ENCODE results near the gene AGBL5. TPM values are rescaled to one million over a fixed set of nuclear protein-coding genes. Genes with fewer than 3 reads are reported as not detected.

AGBL5 gene
- total and polyA plus RNA-seq, 9 of the 15 experiments (the other 6 are each of a cell fraction or from before 2014, with no cell fraction given) = 3.3 to 52.7 (median 26.2) TPM

DNA sequence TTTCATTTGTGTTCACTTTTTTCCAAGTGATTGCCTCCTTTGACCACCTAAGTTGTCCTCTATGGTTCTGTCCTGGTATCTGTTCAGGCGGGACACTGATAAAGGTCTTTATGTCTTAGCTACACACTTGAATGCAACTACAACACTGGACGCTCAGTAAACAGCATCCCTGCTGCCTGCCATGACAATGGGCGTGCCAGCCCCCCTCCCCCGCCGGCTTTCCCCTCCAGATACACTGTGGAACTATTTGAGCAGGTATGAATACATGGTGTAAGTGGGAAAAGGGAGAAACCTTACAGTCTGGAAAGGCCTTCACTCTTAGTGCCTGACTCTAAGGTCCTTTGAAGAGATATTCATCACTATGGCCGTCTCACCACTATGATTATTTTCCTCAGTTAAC, 5.7 kb downstream of the AGBL5 start:
- H3K4me2 ChIP-seq (ENCODE audit: insufficient read depth, low read length) = no peak overlapping the region
- DNase-seq (ENCODE audit: extremely low read depth in 1 of 4, low spot score in 3 of 4) (no peak), FAIRE-seq (no peak), ATAC-seq (no peak)
- in situ Hi-C loops (cut with MboI) = no loop called here
- no peaks in the 10 kb centered on the region for H3K9me3 ChIP-seq (replicated peaks; ENCODE audit: control insufficient read depth, insufficient read depth, low read depth, low read length)
- POLR2A ChIA-PET = interaction anchor here (0.8 to 10.5 kb wide), 5 partner anchors 9 to 24 kb away, joined by 3 to 112 read pairs (median 3); partner anchors contain the start of gene OST4
- no peak overlapping the region for H3K9ac ChIP-seq (ENCODE audit: insufficient read depth in 1 of 2, low read depth in 2 of 2, low read length in 2 of 2)
- peaks cover 70% of the 10 kb centered on the region for H3K36me3 ChIP-seq (ENCODE audit: control insufficient read depth, insufficient read depth, low read length)
- 0 out of 3 replicates have a peak, but pooled peaks cover 2% of the 10 kb centered on the region for H3K79me2 ChIP-seq (ENCODE audit: control insufficient read depth, insufficient read depth, low read length)
- no peaks in the 10 kb centered on the region for H3K9me1 ChIP-seq (ENCODE audit: control insufficient read depth, insufficient read depth, low read length)
- H3K4me3 ChIP-seq = no peak overlapping the region
- H3K27me3 ChIP-seq (ENCODE audit: control insufficient read depth in 2 of 2, insufficient read depth in 2 of 2, low read length in 2 of 2) = no peaks in the 10 kb centered on the region
- no peak overlapping the region; the same call in 2 of the 3 replicates for H3K27ac ChIP-seq (ENCODE audit: extremely low read depth, low read depth, low read length)
- CTCF ChIA-PET (ENCODE audit: low intra/inter-chr PET ratio) = no interaction called here
- peaks cover 21 to 24% of the 10 kb centered on the region in 2 experiments for H3K4me1 ChIP-seq (replicated peaks in 1 of 2; ENCODE audit: control insufficient read depth in 2 of 2, insufficient read depth in 2 of 2, low read length in 2 of 2)
- intact Hi-C loops (cut with micrococcal nuclease) = no loop called here
- 63% methylated on average over 5 of the region's 6 CpGs for WGBS (ENCODE audit: insufficient coverage, low coverage, missing lambda C conversion rate)
- H4K20me1 ChIP-seq (replicated peaks; ENCODE audit: control insufficient read depth, insufficient read depth, low read length) = no peaks in the 10 kb centered on the region
- BruUV-seq (replicated peaks) = no TSS peak
- no peak overlapping the region for H2AFZ ChIP-seq (ENCODE audit: low read depth, low read length)
- TF ChIP-seq CBX2 (IDR thresholded peaks at IDR 0.05; ENCODE audit: insufficient read depth, low read length, poor library complexity, severe bottlenecking) (no peak), MEIS2 (IDR thresholded peaks at IDR 0.05; ENCODE audit: partially characterized antibody) (no peak), ZNF717 (CRISPR knock-in tag; IDR thresholded peaks at IDR 0.05) (no peak), LCOR (CRISPR knock-in tag; IDR thresholded peaks at IDR 0.05) (no peak), ZNF561 (CRISPR knock-in tag; conservative IDR thresholded peaks at IDR 0.05) (no peak), ZBTB1 (CRISPR knock-in tag; IDR thresholded peaks at IDR 0.05; ENCODE audit: borderline replicate concordance, low read depth) (no peak), HMGN3 (IDR thresholded peaks at IDR 0.05; ENCODE audit: borderline replicate concordance, extremely low read depth, insufficient read length, low read depth, low read length) (no peak), TEAD2 (tag; IDR thresholded peaks at IDR 0.05) (no peak), MEF2A (IDR thresholded peaks at IDR 0.05; ENCODE audit: control insufficient read depth, low read depth, low read length) (no peak), HDAC1 (IDR thresholded peaks at IDR 0.05) (no peak), FOXA3 (CRISPR knock-in tag; conservative IDR thresholded peaks at IDR 0.05 in 1 of 2, IDR thresholded peaks at IDR 0.05 in 1 of 2) (no peak), TBP (optimal IDR thresholded peaks at IDR 0.05; ENCODE audit: low read depth, low read length) (no peak)
- TF ChIP-seq, protein P1, sequence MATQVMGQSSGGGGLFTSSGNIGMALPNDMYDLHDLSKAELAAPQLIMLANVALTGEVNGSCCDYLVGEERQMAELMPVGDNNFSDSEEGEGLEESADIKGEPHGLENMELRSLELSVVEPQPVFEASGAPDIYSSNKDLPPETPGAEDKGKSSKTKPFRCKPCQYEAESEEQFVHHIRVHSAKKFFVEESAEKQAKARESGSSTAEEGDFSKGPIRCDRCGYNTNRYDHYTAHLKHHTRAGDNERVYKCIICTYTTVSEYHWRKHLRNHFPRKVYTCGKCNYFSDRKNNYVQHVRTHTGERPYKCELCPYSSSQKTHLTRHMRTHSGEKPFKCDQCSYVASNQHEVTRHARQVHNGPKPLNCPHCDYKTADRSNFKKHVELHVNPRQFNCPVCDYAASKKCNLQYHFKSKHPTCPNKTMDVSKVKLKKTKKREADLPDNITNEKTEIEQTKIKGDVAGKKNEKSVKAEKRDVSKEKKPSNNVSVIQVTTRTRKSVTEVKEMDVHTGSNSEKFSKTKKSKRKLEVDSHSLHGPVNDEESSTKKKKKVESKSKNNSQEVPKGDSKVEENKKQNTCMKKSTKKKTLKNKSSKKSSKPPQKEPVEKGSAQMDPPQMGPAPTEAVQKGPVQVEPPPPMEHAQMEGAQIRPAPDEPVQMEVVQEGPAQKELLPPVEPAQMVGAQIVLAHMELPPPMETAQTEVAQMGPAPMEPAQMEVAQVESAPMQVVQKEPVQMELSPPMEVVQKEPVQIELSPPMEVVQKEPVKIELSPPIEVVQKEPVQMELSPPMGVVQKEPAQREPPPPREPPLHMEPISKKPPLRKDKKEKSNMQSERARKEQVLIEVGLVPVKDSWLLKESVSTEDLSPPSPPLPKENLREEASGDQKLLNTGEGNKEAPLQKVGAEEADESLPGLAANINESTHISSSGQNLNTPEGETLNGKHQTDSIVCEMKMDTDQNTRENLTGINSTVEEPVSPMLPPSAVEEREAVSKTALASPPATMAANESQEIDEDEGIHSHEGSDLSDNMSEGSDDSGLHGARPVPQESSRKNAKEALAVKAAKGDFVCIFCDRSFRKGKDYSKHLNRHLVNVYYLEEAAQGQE (IDR thresholded peaks at IDR 0.05; ENCODE audit: borderline replicate concordance) = no peak
- TF ChIP-seq, protein P1 (CRISPR knock-in tag; IDR thresholded peaks at IDR 0.05; ENCODE audit: low read depth) = no peak
